Parathyroid adenoma (tissue), 2 donors: ENCODE measurements around the gene MICALL2.

ENCODE experiments used
- H2AFZ ChIP-seq: fragments of 300-600 bp; sonication (generic); one replicate; pipeline ENCODE4 v1.7.0; 2017; ENCODE audit warnings: antibody characterized with exemption, mild to moderate bottlenecking
- H3K27ac ChIP-seq: fragments of 300-600 bp; sonication (generic); one replicate; pipeline ENCODE4 v1.7.0; 2017
- H3K27me3 ChIP-seq: fragments of 300-600 bp; sonication (generic); one replicate; pipeline ENCODE4 v1.7.0; 2017; ENCODE audit warnings: low read length; ENCODE audit not compliant: control insufficient read depth, insufficient read depth
- H3K36me3 ChIP-seq: fragments of 300-600 bp; sonication (generic); one replicate; pipeline ENCODE4 v1.7.0; 2017; ENCODE audit warnings: low read length; ENCODE audit not compliant: control insufficient read depth, insufficient read depth
- H3K4me1 ChIP-seq: fragments of 300-600 bp; sonication (generic); one replicate; pipeline ENCODE4 v1.7.0; 2017; ENCODE audit warnings: control low read depth
- H3K4me2 ChIP-seq: fragments of 300-600 bp; sonication (generic); one replicate; pipeline ENCODE4 v1.7.0; 2017; ENCODE audit warnings: low read length
- H3K4me3 ChIP-seq: fragments of 300-600 bp; sonication (generic); one replicate; pipeline ENCODE4 v1.7.0; 2017; ENCODE audit warnings: low read depth, low read length
- H3K79me2 ChIP-seq: fragments of 300-600 bp; sonication (generic); one replicate; pipeline ENCODE4 v1.7.0; 2017; ENCODE audit warnings: control low read depth
- H3K9ac ChIP-seq: fragments of 300-600 bp; sonication (generic); one replicate; pipeline ENCODE4 v1.7.0; 2017; ENCODE audit warnings: mild to moderate bottlenecking
- H3K9me3 ChIP-seq: fragments of 300-600 bp; sonication (generic); one replicate; pipeline ENCODE4 v1.7.0; 2017; ENCODE audit warnings: low read length; ENCODE audit not compliant: control insufficient read depth
- TF ChIP-seq, protein P1 (sequence below): fragments of 300-600 bp; sonication (generic); IDR thresholded peaks from one replicate; pipeline ENCODE4 v1.7.0; 2017; ENCODE audit warnings: antibody characterized with exemption, mild to moderate bottlenecking
- donor health status: primary hyperparathyroidism.

MICALL2 gene

DNA sequence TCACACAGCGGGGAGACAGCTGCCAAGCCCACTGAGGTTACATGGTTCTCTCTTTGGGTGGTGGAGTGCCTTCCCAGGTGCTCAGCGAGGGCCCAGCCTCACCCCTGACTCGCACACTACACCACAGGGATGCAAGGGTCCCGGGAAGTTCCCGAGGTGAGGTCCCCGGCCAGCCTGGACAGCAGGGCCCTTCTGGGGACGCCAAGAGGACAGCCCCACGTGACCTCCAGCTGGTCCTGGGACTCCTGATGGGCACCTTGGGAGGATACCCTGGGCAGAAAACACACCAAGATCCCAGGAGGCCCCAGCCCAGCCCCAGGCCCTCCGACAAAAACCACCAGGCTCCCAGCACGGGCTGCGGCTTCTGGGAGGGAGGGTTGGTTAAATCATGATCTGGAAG lies 8.3 kb downstream of the MICALL2 start:
- H3K4me1 ChIP-seq: peaks cover 3% of the 10 kb centered on the region

DNA sequence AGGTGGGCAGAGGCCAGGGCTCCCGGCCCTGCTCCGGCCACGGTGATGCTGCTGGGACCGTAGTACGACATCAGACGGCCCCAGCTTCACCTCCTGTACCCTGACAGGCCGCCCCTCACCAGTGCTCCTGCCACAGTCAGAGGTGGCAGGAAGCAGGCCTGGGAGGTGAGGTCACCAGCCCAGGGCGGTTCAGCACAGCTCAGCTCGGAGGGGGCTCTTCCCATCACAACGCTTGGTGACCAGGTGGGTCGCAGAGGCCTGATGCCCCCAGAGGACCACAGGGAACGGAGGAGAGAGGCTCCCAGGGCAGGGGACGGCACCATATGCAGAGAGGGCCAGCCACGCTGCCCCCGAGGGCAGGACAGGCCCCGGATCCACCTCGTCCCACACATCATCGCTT lies 8.8 kb downstream of the MICALL2 start:
- H3K36me3 ChIP-seq: no peaks in the 10 kb centered on the region
- no peaks in the 10 kb centered on the region for H3K79me2 ChIP-seq
- H3K27ac ChIP-seq: no peak overlapping the region
- H2AFZ ChIP-seq: no peak overlapping the region
- H3K9ac ChIP-seq: no peak overlapping the region
- TF ChIP-seq, protein P1, sequence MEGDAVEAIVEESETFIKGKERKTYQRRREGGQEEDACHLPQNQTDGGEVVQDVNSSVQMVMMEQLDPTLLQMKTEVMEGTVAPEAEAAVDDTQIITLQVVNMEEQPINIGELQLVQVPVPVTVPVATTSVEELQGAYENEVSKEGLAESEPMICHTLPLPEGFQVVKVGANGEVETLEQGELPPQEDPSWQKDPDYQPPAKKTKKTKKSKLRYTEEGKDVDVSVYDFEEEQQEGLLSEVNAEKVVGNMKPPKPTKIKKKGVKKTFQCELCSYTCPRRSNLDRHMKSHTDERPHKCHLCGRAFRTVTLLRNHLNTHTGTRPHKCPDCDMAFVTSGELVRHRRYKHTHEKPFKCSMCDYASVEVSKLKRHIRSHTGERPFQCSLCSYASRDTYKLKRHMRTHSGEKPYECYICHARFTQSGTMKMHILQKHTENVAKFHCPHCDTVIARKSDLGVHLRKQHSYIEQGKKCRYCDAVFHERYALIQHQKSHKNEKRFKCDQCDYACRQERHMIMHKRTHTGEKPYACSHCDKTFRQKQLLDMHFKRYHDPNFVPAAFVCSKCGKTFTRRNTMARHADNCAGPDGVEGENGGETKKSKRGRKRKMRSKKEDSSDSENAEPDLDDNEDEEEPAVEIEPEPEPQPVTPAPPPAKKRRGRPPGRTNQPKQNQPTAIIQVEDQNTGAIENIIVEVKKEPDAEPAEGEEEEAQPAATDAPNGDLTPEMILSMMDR: no peak
- H3K4me2 ChIP-seq: no peak overlapping the region
- H3K4me3 ChIP-seq: no peak overlapping the region
- H3K27me3 ChIP-seq: no peaks in the 10 kb centered on the region
- no peaks in the 10 kb centered on the region for H3K9me3 ChIP-seq
- H3K4me1 ChIP-seq: peaks cover 3% of the 10 kb centered on the region

More for the DNA sequence above, 8.3 kb downstream of the MICALL2 start:
- Histone ChIP-seq H3K36me3 (no peaks in the 10 kb centered on the region), H3K27ac (no peak overlapping the region), H2AFZ (no peak overlapping the region), H3K4me2 (no peak overlapping the region), H3K79me2 (peaks cover 3% of the 10 kb centered on the region), H3K9ac (no peak overlapping the region), H3K4me3 (no peak overlapping the region), H3K9me3 (no peaks in the 10 kb centered on the region), H3K27me3 (no peaks in the 10 kb centered on the region)
- TF ChIP-seq, protein P1: no peak

DNA sequence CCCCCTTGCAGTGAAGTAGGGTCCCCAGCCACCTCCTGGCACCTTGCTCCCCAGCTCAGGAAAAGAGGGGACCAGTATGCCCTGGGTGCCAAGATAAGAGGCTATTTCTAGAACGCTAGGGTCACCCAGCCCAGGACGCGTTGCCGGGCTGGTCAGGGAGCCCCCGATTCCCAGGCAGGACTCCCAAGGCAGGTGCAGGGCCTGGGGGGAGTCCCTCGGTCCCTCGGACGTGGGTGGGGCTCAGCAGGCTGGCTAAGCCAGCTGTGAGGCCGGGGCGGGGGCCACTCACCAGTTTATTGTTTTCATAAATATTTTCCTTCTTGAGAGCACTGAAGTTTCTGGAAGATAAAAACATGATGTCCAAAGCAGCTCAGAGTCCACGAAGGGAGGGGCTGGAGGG lies 9.3 kb downstream of the MICALL2 start:
- H3K9me3 ChIP-seq: no peaks in the 10 kb centered on the region
- peaks cover 1% of the 10 kb centered on the region for H3K4me1 ChIP-seq
- TF ChIP-seq, protein P1: no peak
- H3K4me3 ChIP-seq: no peak overlapping the region
- H3K9ac ChIP-seq: no peak overlapping the region
- no peak overlapping the region for H3K4me2 ChIP-seq
- no peak overlapping the region for H2AFZ ChIP-seq
- no peaks in the 10 kb centered on the region for H3K36me3 ChIP-seq
- H3K27ac ChIP-seq: no peak overlapping the region
- H3K27me3 ChIP-seq: no peaks in the 10 kb centered on the region
- no peaks in the 10 kb centered on the region for H3K79me2 ChIP-seq

DNA sequence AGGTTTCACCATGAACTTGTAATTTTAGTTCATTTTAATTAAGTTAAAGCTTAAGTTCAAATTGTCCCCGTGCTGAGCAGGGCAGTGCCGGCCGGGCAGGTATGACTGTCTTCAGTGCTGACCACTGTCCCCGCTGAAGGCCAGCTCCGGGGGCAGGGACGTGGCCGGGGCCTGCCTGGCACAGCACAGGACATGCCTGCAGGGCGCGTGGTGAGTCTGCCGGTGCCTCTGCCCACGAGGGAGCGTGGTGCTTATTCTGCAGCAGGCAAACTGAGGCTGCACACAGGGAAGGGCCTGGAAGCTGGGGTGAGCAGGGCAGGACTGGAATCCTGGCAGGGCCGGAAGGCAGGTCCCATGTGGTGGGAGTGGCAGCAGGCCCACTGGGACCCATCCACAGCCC lies 9.8 kb downstream of the MICALL2 start:
- Histone ChIP-seq H3K79me2 (no peaks in the 10 kb centered on the region), H2AFZ (no peak overlapping the region), H3K9ac (no peak overlapping the region), H3K36me3 (no peaks in the 10 kb centered on the region), H3K4me2 (no peak overlapping the region), H3K27me3 (no peaks in the 10 kb centered on the region), H3K4me1 (no peaks in the 10 kb centered on the region), H3K4me3 (no peak overlapping the region), H3K9me3 (no peaks in the 10 kb centered on the region), H3K27ac (no peak overlapping the region)
- TF ChIP-seq, protein P1: no peak

DNA sequence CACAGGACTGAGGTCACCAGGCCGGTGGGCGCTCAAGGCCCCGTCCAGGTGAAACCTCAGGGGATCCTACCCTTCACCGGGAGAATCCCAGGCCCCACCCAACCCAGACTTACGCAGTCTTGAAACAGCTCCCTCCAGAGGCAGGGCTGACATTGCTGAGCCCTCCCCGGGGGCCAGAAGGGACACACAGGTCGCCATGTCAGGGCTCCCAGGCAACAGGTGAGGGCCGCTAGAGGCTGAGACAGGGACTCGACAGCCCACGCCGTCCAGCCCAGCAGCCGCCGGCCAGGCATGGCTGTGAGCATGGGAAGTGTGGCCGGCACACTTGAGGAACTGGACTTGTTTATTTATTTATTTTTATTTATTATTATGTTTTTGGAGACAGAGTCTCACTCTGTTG lies 10.3 kb downstream of the MICALL2 start:
- H3K36me3 ChIP-seq: no peaks in the 10 kb centered on the region

More for the DNA sequence above, 10.3 kb downstream of the MICALL2 start:
- Histone ChIP-seq H3K79me2 (no peaks in the 10 kb centered on the region), H2AFZ (no peak overlapping the region), H3K9ac (no peak overlapping the region), H3K4me2 (no peak overlapping the region), H3K4me3 (no peak overlapping the region), H3K27ac (no peak overlapping the region), H3K4me1 (no peaks in the 10 kb centered on the region), H3K9me3 (no peaks in the 10 kb centered on the region), H3K27me3 (no peaks in the 10 kb centered on the region)
- TF ChIP-seq, protein P1: no peak
